SIG-M5 (cell line): ENCODE data around the gene INTS2.
"Not testable (repeated sequence)": the region's sequence is repeated elsewhere in the genome, so short reads cannot be mapped to it uniquely, and the experiment has no call there.

Experiments
- DNase-seq: peaks from one replicate; lab custom pipeline; 2025; lab: John Stamatoyannopoulos, UW

Gene INTS2

DNA sequence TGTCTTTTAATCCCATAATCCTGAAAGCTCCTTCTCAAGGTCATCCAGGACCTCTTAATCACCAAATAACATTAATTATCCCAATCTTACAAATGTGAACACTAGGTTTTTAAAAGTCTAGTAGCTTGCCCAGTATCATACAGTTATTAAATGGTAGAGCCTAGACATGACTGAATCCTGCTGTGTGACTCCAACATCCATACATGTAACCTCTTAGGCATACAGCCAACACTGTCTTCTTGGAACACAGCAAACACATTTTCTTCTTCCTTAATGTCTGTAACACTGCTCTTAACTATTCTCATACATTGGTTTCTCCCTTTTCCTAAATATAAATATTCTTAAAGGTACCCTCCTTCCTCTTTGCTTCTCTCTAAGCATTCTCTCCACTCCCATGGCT, 78.1 kb downstream of the INTS2 start:
- no peak for DNase-seq

DNA sequence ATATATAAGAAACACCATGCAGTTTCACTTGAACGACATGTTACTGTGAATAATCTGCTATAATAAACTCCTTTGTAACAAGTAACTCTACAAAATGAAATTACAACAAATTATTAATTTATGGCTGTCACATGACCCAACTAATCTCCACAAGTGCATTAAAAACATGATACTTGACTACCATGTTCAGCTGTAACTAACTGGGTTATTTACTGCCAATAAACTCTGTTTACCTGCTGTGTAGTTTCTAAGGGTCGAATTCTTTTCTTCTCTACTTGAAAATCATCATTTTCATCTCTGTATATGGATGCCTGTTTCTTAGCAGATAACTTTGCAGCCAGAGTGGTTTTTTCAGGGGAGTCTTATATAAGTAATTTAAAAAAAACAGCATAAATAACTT, 78.9 kb downstream of the INTS2 start:
- DNase-seq = no peak

DNA sequence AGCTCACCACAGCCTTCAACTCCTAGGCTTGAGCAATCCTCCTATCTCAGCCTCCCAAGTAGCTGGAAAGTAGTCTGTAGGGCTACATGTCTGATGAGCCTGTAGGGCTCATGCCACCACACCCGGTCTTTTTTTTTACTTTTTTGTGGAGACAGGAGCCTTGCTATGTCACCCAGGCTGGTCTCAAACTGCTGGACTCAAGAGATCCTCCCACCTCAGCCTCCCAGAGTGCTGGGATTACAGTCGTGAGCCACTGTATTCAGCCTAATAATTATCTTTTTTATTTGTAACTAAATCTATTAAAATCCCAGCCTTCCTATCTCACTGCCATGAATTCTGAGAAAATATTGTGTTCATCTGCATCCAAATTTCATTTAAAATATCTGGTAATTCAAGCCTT, 79.5 kb downstream of the INTS2 start:
- DNase-seq = no peak

DNA sequence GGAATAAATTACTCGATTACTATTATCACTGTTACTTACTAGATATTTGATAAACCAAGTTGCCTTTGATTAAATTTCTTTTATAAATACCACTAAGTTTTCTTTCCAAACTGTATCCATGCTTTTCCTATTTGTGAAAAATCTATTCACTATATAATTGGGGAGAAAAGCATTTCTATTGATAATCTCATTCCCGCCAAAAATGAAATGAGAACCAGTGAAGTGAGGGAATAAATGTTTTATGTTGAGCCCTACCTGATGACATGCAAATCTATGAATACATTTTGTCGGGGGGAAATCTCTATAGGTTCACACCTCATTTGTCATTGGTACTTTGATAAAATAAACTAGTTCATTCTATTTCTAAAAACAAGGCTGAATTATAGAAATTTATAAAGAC, 80.1 kb downstream of the INTS2 start:
- DNase-seq = no peak

DNA sequence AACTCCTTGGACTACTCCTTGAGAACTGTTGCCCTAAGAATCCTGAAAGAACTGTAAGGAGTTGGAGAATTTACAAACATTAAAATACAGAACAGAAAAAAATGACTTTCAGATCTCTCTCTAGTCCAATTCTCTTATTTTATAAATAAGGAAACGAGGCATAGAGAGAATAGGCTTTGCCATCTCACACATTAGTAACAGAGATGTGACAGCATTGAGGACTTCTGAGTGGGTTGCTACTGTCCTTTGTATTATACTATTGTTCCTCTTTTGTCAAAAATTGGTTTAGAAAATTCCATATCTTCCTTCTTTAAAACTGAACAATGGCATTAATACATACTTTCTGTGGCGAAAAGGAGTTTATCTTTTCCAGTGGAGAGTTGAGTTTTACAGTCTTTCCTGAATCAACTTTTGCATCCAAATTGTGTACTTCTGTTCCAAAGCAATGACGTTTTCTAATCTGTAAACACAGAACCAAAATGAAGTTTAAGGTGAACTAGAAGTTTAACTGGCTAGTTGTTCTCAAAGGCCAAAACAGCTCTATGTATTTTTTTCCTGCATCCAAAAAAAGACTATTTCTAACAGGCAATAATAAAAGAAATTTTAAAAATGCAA, 80.9 kb downstream of the INTS2 start:
- DNase-seq = no peak

DNA sequence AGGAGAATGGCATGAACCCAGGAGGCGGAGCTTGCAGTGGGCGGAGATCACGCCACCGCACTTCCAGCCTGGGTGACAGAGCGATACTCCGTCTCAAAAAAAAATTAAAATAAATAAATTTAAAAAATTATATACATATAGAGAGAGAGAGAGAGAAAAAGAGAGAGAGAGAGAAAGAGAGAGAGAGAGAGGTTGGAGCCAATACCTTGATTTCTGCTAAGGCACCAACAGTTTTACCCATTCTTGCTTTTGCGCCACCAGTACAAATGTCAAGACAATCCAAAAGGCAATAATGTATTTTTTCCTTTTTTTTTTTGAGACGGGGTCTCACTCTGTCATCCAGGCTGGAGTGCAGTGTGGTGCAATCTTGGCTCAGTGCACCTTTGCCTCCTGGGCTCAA, 81.7 kb downstream of the INTS2 start:
- no peak for DNase-seq

DNA sequence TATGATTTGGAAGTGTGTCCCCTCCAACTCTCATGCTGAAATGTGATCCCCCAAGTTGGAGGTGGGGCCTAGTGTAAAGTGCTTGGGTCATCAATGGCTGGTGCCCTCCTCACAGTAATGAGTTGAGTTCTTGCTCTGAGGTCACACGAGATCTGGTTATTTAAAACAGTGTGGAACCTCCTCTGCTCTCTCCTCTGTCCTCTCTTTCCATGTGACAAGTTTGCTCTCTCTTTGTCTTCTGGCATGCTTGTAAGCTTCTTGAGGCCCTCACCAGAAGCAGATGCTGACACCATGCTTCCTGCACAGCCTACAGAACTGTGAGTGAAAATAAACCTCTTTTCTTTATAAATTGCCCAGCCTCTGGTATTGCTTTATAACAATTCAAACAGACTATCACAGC, 84.3 kb downstream of the INTS2 start:
- DNase-seq = no peak

DNA sequence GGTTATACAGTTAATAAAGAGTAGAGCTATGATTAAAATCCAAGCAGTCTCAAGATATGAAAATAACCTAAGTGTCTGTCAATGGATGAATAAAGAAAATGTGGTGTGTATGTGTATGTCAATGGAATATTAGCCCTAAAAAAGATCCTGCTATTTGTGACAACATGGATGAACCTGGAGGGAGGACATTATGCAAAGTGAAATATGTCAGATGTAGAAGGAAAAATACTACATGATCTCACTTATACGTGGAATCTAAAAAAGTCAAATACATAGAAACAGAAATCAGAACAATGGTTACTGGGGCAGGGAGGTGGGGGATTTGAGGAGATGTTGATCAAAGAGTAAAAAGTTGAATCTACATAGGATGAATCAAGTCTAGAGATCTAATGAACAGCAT, 84.9 kb downstream of the INTS2 start:
- DNase-seq = no peak

DNA sequence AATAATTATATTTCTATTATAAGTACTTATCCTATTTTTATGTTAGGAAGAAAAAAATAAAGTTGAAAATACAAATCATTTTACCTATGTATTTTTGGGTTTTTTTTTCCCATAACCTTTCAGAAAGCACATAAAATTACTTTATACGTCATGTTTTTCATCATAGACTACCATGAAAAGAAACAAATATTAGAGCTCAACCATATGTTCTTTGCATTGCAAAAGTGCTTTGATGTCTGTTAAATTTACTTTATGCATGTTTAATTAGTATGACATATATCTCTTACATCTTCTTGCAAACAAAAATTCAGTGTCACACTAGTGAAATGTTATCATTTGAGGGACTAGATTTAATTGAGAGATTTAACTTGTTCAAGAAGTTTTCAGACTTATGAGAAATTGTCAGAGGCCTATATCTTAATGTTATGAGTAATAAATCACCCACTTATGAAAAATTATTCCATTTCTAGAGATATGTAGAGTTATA, 88.4 kb downstream of the INTS2 start:
- DNase-seq = no peak

DNA sequence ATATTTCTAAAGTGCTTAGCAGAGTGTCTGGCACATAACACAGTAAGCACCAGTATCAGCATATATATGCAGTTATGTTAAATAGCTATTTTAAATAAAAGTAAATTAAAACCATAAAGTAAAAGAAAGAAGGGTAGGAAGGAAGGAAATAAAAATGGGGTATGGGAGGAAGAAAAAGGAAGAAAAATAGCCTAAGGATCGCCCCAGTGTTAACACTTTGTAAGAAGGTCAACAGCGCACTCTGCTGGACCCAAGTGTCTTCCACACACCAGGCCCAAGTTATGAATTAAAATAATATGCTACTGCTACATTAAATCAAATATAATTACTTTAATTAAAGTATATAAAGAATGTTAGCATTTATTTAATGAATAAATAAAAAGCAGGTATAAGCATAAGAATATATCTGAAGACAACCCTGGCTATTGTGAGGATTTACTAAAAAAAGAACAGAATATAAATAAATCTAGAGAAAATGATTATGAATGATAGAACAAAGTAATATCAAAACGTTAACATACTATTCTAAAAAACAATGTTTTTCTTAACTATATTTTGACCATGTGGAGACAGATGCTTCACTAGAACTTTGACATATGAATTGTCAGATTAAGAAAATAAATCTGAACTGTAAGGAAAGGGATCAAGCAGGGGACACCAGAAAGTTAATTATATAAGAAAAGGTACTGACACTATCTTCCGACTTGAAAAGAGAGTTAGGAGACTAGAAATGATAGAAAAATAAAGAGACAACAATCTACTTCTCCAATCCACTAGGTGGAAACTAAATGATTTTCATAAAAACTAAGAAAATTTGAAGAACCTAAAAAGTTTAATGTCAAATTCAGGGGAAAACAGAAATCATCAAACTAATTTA, 90.4 kb downstream of the INTS2 start:
- DNase-seq = no peak

DNA sequence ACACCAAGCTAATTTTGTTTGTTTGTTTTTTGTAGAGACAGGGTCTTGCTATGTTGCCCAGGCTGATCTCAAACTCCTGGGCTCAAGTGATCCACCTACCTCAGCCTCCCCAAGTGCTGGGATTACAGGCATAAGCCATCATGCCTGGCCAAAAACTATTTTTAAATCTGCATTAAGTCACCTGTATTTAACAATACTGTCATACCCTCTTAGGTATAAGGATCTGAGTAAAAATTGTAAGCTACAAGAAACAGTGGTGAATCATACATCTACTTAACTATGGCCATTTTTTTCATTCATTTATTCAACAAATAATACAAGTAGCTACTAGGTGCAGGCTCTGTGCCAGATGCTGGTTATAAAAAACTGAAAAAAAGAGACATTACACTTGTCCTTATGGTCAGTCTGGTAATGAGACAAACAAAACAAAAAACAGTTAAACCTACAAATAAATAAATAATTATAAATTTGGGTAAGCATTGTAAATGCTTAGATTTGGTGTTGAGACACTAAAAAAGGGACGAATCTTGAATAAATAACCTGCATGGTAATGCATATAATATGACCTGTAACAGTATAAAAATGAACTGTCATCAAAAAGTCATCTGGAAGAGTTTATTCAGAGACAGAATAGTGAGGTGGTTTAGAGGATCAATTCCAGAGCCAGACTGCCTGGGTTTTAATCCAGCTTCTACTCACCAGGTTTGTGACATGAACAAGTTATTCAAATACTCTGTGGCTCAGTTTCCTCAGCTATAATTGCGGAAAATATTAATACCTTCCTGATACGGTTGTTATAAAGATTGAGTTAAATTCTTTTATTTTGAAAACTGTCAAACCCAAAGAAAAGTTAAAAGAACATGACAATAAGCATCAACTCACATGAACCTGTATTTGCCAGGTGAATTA, 91.3 kb downstream of the INTS2 start:
- DNase-seq = no peak

DNA sequence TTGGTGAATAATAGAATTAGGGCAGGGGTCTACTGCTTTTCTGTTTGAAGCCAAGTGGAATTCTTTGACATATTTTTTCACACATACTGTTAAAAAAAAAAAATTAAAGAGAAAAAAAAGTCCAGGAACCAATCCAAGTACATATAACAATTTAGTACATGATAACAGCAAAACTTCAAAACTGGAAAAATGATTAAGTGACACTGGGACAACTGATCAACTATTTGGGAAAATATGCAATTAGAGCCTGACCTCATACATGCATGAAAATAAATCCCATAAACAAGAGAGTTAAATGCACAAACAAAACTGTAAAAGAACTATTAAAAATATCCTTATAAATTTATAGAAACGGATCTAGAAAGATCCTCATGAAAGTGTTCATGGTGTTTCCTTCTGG, 92.2 kb downstream of the INTS2 start:
- no peak for DNase-seq

DNA sequence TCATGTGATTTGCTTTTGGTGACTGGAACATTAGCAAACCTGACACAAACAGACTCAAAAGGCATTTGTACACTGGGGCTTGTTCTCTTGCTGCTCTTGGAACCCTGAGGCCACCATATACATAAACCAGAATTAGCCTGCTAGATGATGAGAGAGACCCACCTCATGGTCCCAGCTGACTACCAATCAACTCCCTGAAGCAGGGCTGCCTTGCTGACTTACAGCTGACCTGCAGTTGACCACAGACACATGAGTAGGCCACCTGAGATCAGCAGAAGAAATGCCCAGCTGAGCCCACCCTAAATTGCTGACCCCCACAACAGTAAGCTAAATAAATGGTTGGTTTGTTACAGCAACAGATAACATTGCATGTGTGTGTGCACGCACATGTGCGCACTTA, 93.2 kb downstream of the INTS2 start:
- no peak for DNase-seq

DNA sequence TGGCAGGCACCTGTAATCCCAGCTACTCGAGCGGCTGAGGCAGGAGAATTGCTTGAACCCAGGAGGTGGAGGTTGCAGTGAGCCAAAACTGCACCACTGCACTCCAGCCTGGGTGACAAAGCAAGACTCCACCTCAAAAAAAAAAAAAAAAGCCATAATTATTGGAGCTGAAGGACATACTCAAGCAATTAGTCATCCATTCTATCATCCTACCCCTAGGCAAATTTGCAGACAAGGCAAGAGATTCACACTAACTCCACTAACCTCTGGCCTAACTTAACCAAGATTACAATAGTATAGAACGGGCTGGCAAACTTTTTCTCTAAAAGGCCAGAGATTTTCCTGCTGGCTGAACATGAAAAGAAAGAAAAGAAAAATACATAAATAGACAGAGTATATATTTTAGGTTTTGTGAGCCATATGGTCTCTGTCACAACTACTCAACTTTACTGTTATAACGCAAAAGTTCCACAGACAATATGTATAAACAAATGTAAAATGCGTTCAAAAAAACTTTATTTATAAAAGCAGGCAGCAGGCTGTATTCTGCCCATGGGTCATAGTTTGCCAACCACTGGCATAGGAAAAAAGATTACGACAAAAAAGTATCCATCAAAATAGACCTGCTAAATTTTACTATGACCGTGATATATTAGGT, 94.1 kb downstream of the INTS2 start:
- no peak for DNase-seq

DNA sequence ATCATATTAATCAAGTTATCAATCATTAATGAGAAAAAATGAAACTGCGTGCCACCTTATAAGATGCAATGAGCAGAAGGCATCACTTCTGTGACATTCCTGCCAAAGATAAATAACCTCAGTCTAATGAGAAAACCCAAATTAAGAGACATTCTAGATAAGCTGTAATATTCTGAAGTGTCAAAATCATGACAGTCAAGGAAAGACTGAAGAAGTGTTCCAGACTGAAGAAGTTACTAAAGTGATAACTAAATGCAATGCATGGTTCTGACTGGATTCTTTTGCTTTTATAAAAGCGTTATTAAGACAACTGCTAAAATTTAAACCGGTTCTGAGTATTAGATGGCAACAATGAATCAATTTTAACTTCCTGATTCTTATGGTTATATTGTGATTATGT, 95.3 kb downstream of the INTS2 start:
- no peak for DNase-seq

DNA sequence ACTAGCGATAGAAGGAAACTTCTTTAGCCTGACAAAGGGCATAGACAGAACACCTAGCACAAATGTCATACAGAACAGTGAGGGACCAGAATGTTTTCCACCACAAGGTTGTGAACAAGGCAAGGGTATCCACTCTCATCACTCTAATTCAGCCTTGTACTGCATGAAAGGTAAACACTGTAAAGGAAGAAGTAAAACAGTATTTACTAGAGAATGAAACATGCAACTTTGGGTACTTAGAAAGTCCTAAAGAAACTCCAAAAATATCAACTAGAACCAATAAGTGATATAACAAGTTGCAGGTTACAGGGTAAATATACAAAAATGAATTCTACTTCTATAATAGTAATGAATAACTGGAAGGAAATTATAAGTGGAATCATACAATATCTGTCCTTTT, 96.7 kb downstream of the INTS2 start:
- no peak for DNase-seq

DNA sequence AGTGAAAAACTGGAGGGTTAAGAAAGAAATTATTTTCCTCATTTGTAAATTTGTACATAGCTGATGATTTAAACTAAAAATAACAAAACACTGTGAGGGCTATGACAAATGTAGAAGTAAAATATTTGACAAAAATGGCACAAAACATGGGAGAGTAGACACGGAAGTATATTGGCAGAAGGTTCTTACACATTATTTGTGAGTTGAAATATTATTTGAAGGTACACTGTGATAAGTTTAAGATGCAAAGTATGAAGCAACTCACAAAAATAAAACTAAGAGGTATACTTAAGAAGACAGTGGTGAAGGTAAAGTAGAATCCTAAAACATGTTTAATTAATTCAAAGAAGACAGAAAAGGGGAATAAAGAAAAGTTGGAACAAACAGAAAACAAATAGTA, 99.1 kb downstream of the INTS2 start:
- DNase-seq = no peak

DNA sequence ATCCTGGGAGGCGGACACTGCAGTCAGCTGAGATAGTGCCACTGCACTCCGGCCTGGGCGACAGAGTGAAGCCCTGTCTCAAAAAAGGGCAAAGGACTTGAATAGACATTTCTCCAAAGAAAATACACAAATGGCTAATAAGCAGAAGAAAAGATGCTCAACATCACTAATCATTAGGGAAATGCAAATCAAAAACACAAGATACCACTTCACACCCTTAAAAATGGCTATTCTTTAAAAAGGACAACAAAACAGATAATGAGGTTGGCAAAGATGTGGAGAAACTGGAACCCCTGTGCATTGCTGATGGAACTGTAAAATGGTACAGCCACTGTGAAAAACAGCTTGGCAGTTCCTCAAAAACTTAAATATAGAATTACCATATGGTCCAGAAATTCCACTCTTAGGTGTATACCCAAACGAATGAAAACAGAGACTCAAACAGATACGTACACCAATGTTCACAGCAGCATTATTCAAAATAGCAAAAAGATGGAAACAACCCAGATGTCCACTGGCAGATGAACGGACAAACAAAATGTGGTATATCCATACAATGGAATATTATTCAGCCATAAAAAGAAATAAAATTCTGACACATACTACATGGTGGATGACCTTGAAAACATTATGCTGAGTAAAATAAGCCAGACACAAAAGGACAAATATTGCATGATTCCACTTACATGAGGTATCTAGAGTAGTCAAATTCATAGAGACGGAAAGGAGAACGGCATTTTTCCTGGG, 100.0 kb downstream of the INTS2 start:
- no peak for DNase-seq

DNA sequence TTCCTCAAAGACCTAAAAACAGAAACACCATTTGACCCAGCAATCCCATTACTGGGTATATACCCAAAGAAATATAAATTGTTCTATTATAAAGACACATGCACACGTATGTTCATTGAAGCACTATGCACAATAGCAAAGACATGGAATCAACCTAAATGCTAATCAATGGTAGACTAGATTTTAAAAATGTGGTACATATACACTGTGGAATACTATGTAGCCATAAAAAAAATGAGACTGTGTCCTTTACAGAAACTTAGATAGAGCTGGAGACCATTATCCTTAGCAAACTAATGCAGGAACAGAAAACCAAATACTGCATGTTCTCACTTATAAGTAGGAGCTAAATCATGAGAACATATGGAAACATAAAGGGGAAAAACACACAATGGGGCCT, 100.9 kb downstream of the INTS2 start:
- not testable (repeated sequence) for DNase-seq

DNA sequence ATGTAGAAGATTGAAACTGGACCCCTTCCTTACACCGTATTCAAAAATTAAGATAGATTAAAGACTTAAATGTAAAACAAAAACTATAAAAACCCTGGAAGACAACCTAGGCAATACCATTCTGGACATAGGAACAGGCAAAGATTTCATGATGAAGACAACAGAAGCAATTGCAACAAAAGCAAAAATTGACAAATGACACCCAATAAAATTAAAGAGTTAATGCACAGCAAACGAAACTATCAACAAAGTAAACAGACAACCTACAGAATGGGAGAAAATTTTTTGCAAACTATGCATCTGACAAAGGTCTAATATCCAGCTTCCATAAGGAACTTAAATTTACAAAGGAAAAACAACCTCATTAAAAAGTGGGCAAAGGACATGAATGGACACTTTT, 101.6 kb downstream of the INTS2 start:
- DNase-seq = not testable (repeated sequence)

DNA sequence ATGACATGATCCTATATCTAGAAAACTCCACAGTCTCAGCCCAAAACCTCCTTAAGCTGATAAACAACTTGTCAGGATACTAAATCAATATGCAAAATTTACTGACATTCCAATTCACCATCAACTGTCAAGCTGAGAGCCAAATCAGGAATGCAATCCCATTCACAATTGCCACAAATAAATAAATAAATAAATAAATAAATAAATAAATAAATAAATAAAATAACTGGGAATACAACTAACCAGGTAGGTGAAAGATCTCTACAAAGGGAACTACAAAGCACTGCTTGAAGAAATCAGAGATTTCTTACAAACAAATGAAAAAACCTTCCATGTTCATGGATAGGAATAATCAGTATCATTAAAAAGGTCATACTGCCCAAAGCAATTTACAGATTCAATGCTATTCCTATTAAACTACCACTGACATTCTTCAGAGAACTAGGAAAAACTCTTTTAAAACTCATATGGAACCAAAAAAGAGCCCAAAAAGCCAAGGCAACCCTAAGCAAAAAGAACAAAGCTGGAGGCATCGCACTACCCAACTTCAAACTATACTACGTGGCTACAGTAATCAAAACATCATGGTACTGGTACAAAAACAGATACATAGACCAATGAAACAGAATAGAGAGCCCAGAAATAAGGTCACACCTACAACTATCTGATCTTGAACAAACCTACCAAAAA, 102.2 kb downstream of the INTS2 start:
- no peak for DNase-seq
